Mammary epithelial cell (primary cell): ENCODE measurements around the gene HOATZ.

Experiments used
- EZH2 ChIP-seq: IDR thresholded peaks from 2 replicates; pipeline ENCODE4 v1.6.1; 2012; ENCODE audit warnings: low read length, inconsistent platforms, borderline replicate concordance
- TF ChIP-seq, protein P1 (sequence below), 2 donors: IDR thresholded peaks in 1 of 2; conservative IDR thresholded peaks in 1 of 2; 2 replicates each; pipeline ENCODE4 v1.5.1; 2011 to 2012; ENCODE audit warnings: inconsistent platforms in 2 of 2, low read length in 2 of 2, mild to moderate bottlenecking in 2 of 2, control low read depth in 1 of 2, low read depth in 1 of 2; ENCODE audit not compliant: insufficient read depth in 1 of 2; ENCODE audit errors: extremely low read depth in 1 of 2

DNA sequence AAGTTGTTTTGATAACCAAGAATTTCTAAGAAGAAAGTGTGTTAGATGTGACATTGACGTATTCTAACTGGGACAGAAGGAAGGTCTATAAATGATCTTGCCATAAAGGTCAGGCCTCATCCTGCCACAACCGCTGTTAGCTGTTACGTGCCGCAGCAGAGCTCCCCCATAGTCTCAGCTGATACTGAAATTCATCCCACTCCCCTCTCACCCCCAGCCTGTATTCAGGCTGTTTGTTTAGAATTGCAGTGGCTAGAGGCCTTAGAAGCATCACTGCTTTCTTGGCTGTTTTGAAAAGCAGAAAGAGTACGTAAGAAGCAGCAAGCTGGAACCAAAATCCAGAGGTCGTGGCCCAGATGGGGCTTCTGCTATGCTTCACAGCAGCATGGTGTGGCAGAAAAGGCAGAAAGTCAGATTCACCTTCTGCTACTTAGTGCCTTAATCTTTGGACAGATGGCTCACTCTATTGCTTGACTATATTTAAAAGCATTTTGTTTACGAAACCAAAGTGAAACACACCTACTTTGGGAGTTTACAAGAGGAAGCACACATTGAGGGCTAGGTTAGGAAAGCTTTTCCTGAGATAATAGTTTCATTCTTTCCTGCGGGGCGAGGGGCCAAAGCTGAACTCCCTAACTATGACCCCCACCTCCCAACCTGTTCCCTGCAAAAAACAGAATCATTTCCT, 25.0 kb downstream of the HOATZ start:
- TF ChIP-seq, protein P1, sequence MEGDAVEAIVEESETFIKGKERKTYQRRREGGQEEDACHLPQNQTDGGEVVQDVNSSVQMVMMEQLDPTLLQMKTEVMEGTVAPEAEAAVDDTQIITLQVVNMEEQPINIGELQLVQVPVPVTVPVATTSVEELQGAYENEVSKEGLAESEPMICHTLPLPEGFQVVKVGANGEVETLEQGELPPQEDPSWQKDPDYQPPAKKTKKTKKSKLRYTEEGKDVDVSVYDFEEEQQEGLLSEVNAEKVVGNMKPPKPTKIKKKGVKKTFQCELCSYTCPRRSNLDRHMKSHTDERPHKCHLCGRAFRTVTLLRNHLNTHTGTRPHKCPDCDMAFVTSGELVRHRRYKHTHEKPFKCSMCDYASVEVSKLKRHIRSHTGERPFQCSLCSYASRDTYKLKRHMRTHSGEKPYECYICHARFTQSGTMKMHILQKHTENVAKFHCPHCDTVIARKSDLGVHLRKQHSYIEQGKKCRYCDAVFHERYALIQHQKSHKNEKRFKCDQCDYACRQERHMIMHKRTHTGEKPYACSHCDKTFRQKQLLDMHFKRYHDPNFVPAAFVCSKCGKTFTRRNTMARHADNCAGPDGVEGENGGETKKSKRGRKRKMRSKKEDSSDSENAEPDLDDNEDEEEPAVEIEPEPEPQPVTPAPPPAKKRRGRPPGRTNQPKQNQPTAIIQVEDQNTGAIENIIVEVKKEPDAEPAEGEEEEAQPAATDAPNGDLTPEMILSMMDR (conservative IDR thresholded peaks at IDR 0.05 in 1 of 2, IDR thresholded peaks at IDR 0.05 in 1 of 2; ENCODE audit: extremely low read depth in 1 of 2, insufficient read depth in 1 of 2, low read depth in 1 of 2, low read length in 2 of 2) = no peak
- no peak for TF ChIP-seq EZH2
